GM19468 (cell line): ENCODE measurements around the gene MX2.

Experiments used
- ATAC-seq: cut with Tn5 transposase; IDR thresholded peaks from one replicate; pipeline ENCODE4 v1.9.1; 2021; ENCODE audit warnings: mild to moderate bottlenecking, moderate library complexity, moderate number of reproducible peaks; ENCODE audit not compliant: unreplicated experiment; ENCODE audit errors: extremely low read depth

Gene MX2

DNA sequence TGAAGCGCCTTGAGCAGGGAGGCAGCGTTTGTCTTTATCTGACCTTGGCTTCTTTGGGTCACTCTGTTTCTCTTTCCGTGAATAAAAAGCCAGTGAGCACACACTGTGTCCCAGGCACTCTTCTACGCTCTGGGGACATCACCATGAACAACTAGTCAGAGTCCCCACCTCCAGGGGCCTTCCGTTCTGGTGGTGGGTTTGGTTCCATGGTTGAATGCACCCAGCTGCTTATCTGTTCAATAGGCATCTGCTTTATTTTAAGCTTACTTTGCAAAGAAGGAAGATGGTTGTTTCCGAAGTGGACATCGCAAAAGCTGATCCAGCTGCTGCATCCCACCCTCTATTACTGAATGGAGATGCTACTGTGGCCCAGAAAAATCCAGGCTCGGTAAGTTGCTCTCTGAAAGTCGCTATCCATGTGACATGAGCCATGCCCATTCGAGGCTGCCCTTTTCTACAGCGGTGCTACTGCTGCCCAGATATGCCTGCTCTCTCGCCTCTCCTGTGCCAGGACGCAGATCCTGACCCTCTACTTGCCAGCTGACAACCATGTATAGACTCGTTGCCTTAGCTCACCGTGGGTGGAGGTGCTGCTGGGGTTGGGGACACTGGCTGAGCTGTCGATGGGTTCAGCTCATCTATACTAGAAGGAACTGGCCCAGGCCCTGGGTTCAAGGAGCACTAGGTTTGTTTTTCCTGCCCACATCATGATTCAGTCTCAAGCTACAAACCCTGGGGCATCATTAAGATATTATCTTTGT lies 70.1 kb downstream of the MX2 start:
- ATAC-seq: no peak

DNA sequence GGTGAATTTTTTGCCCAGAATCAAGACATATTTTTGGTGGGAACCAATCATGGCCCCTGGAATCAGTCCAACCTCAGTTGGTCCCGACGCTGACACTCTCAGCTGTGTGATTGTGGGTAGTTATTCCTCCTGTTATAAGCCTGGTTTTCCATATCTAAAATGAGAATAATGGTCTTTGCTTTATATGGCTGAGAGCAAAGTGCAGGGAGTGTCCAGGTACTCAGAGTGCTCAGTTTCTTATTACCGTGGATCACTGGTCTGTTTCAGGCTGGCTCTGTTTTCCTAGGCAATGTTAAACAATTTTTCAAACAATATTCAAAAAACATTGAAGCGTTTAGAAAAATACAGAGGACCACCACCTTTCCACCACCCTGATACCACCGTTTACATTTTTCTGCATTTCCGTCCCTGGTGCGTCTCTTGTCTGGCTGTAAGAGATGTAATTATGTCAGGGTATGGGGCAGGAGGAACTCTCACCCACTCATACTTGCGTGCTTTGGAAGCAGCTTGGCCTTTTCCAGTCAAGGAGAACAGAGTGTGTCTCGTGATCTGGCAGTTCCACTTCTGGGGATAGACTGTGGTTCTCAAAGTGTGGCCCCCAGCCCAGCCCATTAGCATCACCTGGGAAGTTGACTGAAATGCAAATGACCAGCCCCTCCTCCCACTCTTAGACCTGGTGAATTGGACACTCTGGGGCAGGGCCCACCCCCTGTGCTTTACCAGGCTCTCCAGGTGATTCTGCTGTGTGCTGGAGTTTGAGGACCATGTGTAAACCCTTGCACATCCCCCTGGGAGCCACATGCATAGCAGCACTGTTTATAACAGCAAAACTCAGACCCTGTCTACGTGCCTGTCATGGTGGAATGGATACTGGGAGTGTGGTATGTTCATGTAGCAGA lies 71.0 kb downstream of the MX2 start:
- ATAC-seq: no peak

DNA sequence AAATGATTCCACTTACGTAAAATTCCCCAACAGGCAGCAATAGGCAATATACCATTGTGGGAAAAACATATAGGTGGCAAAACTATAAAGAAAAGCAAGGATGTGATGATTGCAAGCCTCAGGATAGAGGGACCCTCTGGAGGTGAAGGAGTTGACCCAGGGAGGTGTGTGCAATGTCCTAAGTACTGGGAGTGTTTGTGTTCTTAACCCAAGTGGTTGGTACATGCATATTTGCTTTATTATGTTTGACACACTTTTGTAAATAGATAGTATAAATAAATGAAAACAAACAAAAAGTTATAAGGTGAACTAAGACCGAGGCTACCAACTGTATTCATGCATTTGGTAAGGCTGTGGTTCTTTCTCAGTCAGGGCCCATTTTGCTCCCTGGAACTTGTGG lies 71.7 kb downstream of the MX2 start:
- no peak for ATAC-seq

DNA sequence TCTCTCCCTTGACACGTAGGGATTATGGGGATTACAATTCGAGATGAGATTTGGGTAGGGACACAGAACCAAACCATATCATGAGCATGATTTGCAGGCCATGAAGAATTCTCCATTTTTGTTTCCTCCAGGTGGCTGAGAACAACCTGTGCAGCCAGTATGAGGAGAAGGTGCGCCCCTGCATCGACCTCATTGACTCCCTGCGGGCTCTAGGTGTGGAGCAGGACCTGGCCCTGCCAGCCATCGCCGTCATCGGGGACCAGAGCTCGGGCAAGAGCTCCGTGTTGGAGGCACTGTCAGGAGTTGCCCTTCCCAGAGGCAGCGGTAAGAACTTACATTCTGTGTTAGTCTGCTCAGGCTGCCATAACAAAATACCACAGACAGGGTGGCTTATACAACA lies 73.9 kb downstream of the MX2 start:
- ATAC-seq: no peak

DNA sequence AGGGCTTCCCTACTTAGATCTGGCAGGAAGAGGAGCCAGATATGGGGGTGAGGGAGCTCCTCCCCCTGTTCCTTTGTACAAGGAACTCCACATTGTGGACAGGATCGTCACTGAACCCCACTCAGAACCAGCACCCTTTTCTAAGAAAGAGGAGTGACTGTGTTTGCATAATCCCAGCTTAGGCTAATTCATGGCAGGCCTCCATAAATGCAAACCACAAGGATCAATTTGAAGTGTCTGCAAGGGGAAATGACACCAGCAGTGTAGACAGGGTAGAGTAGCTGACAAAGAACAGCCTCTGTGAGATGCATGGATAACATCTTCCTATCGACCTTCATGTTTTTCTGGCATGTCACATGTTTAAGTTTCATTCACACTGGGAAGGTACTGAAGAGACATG lies 75.9 kb downstream of the MX2 start:
- no peak for ATAC-seq

DNA sequence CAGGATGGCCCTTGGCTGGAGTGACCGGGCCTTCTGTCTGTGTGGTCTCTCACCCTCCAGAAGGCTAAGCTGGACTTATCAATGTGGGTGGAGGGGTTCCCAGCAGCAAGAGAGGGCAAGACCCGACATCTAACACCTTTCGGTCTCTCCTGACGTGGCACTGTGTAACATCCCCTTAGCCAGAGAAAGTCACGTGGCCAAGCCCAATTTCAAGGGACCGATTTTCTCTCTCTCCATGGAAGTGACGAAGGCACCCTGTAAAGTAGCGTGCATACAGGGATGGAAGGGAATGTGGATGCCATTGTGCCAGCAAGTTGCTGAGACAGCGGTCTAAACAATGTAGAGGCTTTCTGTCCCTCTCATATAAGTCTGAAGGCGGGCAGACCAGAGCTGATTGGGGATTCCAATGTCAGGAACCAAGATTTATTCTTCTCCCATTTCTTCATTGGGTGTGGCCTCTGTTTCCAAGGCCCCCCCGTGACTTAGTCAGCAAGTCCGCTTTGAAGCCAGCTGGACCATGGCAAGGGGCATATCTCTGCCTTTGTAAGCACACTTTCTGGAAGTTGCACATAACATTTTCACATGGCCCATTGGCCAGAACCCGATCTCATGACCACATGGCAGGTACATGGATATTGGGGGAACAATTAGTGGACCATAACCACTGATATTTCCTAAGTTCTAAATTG lies 76.7 kb downstream of the MX2 start:
- no peak for ATAC-seq

DNA sequence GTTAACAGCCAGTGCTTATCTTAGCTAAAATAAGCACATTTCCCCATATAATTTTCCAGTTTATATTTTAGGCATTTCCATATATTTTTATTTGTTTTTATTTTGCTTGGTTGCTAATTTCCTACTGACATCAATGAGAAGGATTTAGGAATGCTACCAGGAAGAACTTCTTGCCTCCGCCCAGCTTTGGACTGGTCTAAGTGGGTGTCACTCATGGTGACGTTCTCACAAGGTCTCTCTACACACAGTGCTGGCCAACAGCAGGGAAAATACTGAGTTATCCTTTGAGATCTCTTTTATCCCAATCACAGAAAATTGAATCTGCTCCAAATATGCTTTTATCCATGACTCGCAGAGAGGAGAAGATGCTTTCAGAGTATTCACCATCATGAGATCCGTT lies 77.4 kb downstream of the MX2 start:
- ATAC-seq: no peak

DNA sequence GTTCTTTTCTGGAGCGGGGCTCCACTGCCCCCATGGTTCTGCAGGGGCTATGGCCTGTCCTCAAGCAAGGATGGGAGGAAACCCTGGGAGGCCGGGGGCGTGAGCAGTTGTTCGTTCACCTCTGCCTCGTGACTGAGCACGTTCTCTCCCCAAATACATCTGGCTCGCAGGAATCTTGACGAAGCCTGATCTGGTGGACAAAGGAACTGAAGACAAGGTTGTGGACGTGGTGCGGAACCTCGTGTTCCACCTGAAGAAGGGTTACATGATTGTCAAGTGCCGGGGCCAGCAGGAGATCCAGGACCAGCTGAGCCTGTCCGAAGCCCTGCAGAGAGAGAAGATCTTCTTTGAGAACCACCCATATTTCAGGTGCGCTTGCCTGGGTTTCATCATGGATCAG lies 79.7 kb downstream of the MX2 start:
- no peak for ATAC-seq

DNA sequence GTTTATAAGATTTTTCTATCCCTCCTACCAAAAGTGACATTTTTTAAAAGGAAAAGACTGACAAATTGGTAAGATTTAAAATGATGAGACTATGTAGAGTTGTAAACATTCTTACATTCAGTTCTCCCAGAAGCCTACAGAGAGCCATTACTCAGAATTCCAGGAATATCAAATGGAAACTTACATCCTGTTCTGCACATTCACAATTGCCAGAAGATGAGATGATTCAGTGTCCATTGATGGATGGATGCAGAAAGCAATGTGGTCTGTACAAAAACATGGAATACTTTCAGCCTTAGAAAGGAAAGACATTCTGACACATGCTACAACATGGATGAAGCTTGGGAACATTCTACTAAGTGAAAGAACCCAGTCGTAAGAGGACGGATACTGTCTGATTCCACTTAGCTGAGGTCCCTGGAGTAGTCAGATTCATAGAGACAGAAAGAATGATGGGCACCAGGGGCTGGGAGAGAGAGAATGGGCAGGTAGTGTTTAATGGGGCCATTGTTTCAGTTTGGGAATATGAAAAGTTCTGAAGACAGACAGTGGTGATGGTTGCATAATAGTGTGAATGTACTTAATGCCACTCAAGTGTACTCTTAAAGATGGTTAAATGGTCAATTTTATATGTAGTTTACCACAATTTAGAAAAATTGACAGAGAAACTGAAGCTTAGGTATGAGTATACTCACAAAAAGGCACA lies 80.8 kb downstream of the MX2 start:
- no peak for ATAC-seq

DNA sequence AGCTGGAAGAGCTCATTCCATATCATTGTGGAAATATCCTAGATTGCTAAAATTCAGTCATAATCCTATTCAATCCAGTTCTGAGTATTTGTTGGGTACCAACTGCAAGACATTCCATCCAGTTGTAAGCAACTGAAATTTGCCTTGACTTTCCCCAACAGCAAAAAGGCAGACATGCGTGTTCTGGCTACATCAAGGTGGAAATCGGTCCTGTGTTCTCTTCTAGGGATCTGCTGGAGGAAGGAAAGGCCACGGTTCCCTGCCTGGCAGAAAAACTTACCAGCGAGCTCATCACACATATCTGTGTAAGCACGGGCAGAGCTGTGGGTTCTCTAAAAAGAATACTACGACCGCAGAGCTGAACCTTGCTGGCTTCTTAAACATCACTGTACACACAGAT lies 81.7 kb downstream of the MX2 start:
- ATAC-seq: no peak

DNA sequence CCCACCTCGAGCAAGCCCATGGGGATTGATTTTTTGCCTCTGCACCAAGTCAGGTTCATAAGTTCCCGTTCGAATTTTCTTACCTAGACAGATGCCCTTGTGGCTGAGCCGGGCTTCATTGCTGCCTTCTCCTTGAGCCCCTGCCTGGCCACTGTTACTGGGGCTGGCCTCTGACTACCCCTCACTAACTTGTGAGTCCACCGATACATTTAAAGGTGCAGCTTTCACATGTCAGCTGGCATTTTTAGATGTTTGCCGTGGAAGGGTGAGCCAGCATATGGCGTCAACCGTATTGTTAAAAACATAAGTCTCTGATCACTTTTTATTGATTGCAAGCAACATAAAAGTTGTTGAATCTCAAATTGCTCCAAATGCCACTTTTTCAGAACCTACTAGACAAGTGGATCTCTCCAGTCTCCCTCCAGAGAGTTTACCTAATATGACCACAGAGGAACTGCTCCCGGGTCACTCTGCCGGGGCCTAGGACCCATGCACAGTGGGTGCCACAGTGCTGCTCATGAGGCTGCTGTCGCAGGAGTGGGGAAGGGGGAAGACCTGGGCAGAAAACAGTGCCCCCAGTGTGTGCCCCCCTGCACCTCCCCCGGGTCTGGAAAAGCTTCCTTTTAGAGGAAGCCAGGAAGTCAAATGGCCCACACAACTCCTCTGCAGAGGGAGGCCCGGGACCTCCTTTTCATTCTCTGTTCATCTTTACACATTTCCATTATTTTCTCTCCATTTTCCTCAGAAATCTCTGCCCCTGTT lies 83.1 kb downstream of the MX2 start:
- no peak for ATAC-seq

DNA sequence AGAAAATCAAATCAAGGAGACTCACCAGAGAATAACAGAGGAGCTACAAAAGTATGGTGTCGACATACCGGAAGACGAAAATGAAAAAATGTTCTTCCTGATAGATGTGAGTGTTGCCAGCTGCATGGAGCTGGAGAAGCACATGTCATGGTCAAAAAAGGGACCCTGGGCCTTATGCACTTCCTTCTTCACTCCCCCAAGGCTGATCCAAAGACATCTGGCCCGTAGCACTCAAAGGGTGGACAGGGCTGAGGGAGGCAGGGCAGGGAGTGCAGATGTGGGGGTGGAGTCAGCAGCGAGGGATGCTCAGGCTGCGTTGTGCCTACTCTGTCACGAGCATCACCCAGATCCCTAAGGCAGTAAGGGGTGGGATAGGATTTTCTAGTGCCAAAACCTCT lies 83.6 kb downstream of the MX2 start:
- no peak for ATAC-seq

DNA sequence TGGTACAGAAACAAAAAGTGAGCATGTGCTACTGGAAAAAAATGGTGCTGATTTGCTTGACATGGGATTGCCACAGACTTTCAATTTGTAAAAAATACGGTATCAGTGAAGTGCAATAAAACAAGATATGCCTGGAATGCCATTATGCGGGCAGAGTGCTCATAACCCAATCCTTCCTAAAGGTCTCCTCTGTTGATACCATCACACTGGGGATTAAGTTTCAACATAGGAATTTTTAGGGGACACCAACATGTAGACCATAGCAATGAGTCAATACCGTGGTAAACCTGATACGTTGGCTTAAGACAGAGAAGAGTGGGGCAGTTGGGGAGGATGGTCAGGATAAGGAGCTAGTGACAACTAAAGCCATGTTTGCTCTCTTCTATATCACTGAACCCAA lies 84.8 kb downstream of the MX2 start:
- no peak for ATAC-seq

DNA sequence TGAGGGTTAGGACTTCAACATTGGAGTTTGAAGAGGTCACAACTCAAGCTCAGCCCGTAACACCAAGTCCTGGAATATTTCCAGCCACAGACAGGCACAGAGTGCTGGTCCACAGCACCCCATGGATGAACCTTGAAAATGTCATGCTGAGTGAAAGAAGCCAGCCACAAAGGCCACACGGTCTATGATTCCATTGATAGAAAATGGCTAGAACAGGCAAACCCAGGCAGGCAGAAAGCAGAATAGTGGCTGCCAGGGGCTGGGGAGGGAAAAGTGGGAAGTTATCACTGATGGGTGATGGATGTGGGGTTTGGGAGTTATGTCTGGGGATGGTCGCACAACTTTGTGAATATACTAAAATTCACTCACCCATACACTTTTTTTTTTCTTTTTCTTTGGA lies 85.5 kb downstream of the MX2 start:
- ATAC-seq: no peak

DNA sequence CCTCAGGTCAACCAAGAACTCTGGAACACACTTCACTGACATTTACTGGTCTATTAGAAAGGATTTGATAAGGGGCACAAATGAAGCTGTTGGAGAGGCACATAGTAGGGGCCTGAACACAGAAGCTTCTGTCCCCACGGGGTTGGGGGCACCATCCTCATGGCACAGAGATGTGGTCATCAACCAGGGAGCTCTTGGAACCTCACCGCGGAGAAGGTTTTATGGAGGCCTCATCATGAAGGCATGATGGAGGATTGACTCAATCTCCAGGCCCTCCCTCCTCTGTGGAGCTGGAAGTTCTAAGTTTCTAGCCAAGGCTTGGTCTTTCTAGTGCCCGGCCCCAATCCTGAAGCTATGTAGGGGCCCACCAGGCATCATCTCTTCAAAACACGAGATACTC lies 87.8 kb downstream of the MX2 start:
- ATAC-seq: no peak

DNA sequence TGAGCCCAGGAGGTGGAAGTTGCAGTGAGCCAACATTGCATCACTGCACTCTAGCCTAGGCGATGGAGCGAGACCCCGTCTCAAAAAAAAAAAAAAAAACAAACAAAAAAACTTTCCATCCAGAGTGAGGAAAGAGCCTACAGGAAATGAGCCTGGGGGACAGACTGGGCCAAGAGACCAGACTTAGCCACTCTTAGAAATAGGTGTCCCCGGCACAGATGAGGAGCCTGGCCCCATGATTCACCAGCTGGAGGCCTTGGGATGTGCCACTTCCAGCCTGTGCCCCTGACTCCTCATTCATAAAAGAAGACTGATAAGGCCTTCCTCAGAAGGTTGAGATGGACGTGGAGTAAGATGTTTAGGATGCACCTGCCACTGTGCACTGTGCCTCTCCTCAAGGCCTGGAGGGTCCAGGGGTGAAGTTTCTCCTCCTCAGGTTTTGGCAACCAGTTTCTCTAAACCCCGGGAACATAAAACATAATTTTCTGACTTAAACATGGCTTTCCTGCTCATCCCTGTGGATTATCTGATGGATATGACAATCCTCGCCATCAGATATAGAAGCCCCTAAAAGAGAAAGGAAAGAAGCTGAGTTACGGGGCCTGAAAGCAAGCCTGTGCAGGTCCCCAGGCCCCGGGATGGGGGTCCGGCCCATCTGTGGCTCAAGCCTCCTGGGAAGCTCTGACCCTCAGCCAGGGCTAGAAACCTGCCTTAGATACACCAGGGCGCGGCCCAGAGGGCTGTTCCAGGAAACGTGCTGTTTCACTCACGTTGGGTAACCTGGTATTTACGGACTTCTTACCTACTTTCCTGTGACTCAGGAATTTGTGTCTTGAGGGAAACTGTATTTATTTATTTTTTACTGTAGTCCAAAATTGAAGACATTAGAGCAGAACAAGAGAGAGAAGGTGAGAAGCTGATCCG lies 90.2 kb downstream of the MX2 start:
- ATAC-seq: no peak

DNA sequence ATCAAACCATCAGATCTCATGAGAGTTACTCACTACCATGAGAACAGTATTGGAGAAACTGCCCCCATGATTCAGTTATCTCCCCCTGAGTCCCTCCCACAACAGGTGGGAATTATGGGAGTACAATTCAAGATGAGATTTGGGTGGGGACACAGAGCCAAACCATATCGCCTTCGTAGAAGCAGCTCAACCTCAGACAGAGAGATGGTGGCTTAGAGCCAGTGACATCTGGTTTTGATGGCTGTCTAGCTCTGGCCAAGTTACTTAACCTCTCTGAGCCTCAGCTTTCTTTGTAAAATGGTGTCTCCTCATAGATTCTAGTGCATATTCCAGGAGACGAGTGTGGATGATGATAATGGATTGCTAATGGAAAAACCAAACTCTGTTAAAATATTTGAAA lies 91.4 kb downstream of the MX2 start:
- no peak for ATAC-seq

DNA sequence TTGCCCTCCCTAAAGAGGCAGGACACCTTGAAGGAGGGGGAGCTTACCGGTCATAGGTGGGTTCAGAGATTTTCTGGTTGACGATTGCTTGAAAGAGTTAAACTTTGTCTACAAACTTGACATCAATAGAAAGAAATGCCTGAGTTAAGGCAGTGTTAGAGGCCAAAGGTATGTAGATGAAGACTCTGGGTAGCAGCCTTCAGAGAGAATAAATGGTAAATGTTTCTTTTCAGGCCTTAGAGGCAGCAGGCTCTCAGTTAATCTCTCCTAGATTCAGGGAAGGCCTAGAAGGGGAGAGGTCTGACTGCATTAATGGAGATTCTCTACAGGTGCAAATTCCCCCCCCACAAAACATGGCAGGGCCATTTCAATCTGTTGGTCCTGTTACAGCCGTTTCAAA lies 91.9 kb downstream of the MX2 start:
- no peak for ATAC-seq

DNA sequence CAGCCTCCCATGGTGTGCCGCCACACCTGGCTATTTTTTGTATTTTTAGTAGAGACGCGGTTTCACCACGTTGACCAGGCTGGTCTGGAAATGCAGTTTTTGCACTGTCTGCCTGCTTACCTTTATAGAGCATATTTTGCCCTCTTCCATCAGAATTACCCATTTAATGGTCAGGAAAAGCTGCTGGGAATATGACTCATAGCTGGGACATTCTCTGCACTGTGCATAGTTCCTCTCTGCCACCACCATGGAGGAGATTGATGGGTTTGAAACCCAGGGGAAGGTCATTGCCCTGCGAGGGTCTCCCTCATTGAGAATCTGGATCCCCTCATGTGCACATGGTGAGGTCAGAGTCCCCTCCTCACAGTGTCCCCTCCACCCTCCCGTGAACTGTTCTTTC lies 96.3 kb downstream of the MX2 start:
- ATAC-seq: no peak
